HEK293 (cell line): ENCODE data around the gene ALB.

Source experiments
- TRIM28 ChIP-seq: IDR thresholded peaks from 2 replicates; pipeline ENCODE4 v1.6.1; 2011; ENCODE audit warnings: low read length, control low read depth, borderline replicate concordance
- ZNF16 ChIP-seq: fragments of 450-650 bp; formaldehyde crosslinking; IDR thresholded peaks from 2 replicates; pipeline ENCODE4 v1.5.1; 2016; ENCODE audit warnings: low read depth, missing biosample characterization, missing genetic modification characterization
- ZNF2 ChIP-seq: fragments of 450-650 bp; formaldehyde crosslinking; IDR thresholded peaks from 2 replicates; pipeline ENCODE4 v1.5.1; 2016; ENCODE audit warnings: missing biosample characterization, missing genetic modification characterization
- ZNF768 ChIP-seq: fragments of 450-650 bp; formaldehyde crosslinking; IDR thresholded peaks from 2 replicates; pipeline ENCODE4 v1.5.1; 2018; ENCODE audit warnings: missing biosample characterization, mild to moderate bottlenecking, missing genetic modification characterization
- TF ChIP-seq, protein P1 (sequence below): fragments of 450-650 bp; formaldehyde crosslinking; IDR thresholded peaks from 2 replicates; pipeline ENCODE4 v1.5.1; 2016; ENCODE audit warnings: missing biosample characterization, missing genetic modification characterization

DNA sequence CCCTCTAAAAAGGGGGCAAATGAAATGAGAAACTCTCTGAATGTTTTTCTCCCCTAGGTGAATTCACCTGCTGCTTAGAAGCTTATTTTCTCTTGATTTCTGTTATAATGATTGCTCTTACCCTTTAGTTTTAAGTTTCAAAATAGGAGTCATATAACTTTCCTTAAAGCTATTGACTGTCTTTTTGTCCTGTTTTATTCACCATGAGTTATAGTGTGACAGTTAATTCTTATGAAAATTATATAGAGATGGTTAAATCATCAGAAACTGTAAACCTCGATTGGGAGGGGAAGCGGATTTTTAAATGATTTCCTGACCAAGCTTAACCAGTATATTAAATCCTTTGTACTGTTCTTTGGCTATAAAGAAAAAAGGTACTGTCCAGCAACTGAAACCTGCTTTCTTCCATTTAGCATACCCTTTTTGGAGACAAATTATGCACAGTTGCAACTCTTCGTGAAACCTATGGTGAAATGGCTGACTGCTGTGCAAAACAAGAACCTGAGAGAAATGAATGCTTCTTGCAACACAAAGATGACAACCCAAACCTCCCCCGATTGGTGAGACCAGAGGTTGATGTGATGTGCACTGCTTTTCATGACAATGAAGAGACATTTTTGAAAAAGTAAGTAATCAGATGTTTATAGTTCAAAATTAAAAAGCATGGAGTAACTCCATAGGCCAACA lies 4.2 kb downstream of the ALB start:
- TF ChIP-seq ZNF16 (tag by site-specific recombination) (no peak), ZNF768 (no peak), ZNF2 (tag by site-specific recombination) (no peak), TRIM28 (no peak)
- TF ChIP-seq, protein P1, sequence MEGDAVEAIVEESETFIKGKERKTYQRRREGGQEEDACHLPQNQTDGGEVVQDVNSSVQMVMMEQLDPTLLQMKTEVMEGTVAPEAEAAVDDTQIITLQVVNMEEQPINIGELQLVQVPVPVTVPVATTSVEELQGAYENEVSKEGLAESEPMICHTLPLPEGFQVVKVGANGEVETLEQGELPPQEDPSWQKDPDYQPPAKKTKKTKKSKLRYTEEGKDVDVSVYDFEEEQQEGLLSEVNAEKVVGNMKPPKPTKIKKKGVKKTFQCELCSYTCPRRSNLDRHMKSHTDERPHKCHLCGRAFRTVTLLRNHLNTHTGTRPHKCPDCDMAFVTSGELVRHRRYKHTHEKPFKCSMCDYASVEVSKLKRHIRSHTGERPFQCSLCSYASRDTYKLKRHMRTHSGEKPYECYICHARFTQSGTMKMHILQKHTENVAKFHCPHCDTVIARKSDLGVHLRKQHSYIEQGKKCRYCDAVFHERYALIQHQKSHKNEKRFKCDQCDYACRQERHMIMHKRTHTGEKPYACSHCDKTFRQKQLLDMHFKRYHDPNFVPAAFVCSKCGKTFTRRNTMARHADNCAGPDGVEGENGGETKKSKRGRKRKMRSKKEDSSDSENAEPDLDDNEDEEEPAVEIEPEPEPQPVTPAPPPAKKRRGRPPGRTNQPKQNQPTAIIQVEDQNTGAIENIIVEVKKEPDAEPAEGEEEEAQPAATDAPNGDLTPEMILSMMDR (tag by site-specific recombination) = no peak
